HG03460 (cell line): ENCODE measurements around the gene RAD21L1.
"Not testable (repeated sequence)": the region's sequence is repeated elsewhere in the genome, so short reads cannot be mapped to it uniquely, and the experiment has no call there.

Source experiments
- ATAC-seq: cut with Tn5 transposase; IDR thresholded peaks from one replicate; pipeline ENCODE4 v1.9.1; 2021; ENCODE audit not compliant: unreplicated experiment

RAD21L1 gene

DNA sequence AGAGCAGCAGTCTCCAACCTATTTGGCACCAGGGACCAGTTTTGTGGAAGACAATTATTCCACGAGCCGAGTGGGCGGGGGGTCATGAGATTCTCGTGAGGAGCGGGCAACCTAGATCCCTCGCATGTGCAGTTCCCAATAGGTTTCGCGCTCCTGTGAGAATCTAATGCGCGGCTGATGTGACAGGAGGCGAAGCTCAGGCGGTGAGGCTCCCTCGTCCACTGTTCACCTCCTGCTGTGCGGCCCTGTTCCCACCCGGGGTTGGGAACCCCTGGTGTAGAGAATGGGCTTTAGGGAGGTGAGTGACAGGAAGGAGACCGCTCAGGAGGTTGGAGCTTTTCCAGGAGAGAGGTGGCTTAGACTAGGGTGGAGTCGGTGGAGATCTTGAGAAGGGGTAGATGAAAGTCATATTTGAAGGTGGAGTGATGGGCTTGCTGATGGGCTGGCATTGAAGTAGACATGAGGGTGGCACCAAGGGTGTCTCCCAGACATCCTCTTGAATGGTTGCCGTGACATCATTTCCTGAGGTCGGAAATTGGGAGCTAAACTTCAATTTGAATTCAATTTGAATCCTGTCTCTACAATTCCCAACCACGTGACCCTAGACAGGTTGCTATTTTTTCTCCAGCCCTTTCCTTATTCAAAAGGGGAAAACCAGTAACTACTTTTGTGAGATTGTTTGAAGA lies 1.5 kb upstream of the RAD21L1 start:
- no peak for ATAC-seq

- no peak for ATAC-seq
Measured at GRCh38 chr20:1225263-1225782, 521 bp upstream of the RAD21L1 start.

- ATAC-seq, result no peak
Measured at GRCh38 chr20:1229541-1229940, 3.7 kb downstream of the RAD21L1 start.

- ATAC-seq, result no peak
Measured at GRCh38 chr20:1232286-1233111, 6.7 kb downstream of the RAD21L1 start.

- ATAC-seq, result no peak
Measured at GRCh38 chr20:1240549-1240948, 14.7 kb downstream of the RAD21L1 start.

GRCh38 chr20:1241456-1241855 lies 15.6 kb downstream of the RAD21L1 start:
- ATAC-seq, result no peak

- ATAC-seq, result no peak
Measured at GRCh38 chr20:1242099-1242498, 16.3 kb downstream of the RAD21L1 start.

DNA sequence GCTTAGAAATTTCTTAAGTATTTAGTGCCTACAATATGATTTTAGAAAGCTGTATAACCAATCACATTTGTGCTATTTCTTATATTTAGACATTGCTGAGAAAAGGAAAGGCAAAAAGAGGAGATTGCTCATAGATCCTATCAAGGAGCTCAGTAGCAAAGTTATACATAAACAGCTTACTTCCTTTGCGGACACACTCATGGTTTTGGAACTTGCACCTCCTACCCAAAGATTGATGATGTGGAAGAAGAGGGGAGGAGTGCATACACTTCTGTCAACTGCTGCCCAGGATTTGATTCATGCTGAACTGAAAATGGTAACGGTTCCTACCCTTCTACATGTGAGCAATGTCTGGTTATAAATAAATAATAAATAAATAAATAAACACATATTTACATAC lies 16.7 kb downstream of the RAD21L1 start:
- no peak for ATAC-seq

GRCh38 chr20:1245578-1245977 lies 19.7 kb downstream of the RAD21L1 start:
- no peak for ATAC-seq

DNA sequence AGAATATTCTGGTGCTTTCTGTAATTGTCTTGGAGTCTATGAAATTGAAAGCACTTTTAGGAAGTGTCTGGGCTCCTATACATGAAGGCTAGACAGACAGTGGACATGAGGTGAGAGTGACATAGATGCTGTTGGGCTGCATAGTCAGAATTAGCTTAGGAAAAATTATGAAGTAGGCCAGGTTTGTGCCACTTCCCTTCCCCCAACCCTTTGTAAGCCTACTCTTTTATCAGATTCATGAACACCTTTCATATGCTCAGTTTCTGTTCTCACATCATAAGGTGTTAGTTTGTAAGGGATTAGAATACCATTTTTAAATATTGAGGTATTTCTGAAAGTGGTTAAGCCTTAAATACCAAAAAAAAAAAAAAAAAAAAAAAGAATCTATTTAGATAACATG lies 21.8 kb downstream of the RAD21L1 start:
- no peak for ATAC-seq

DNA sequence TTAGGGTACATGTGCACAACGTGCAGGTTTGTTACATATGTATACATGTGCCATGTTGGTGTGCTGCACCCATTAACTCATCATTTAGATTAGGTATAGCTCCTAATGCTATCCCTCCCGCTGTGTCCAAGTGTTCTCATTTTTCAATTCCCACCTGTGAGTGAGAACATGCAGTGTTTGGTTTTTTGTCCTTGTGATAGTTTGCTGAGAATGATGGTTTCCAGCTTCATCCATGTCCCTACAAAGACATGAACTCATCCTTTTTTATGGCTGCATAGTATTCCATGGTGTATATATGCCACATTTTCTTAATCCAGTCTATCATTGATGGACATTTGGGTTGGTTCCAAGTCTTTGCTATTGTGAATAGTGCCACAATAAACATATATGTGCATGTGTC lies 24.4 kb downstream of the RAD21L1 start:
- not testable (repeated sequence) for ATAC-seq

DNA sequence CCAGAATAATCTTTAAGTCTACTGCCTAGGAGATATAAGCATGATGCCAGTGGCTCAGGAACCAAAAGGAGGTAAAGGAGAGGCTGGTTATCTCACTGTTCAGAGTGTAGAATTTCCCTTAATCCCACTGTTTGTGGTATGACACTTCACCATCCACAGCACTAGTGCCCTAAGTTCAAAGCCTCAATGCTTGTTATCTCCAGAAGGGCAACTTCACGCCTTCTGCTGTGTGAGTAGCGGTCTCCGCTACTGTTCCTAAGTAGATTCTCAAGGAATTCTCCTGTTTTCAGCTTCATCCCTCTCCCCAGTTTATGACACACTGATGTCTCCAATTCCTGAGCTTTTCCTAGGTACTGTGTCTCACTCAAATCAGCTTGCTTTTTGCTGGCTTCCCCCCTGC lies 26.6 kb downstream of the RAD21L1 start:
- no peak for ATAC-seq

GRCh38 chr20:1254254-1254653 lies 28.4 kb downstream of the RAD21L1 start:
- no peak for ATAC-seq

DNA sequence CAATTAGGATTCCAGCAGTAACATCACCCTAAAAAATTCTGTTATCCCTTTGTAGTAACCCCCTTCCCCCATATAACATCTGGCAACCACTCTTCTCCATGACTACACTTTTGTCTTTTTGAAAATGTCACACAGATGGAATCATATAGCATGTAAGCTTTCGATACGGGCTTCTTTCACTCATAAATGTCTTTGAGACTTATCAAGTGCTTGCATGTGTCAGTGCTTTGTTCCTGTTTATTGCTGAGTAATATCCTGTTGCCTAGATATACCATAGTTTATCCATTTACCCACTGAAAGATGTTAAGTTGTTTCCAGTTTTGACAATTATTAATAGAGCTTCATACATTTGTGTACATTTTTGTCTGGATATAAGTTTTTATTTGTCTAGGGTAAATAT lies 29.8 kb downstream of the RAD21L1 start:
- ATAC-seq, result no peak

- ATAC-seq, result no peak
Measured at GRCh38 chr20:1263853-1264252, 38.0 kb downstream of the RAD21L1 start.

- no peak for ATAC-seq
Measured at GRCh38 chr20:1264727-1265126, 38.9 kb downstream of the RAD21L1 start.

DNA sequence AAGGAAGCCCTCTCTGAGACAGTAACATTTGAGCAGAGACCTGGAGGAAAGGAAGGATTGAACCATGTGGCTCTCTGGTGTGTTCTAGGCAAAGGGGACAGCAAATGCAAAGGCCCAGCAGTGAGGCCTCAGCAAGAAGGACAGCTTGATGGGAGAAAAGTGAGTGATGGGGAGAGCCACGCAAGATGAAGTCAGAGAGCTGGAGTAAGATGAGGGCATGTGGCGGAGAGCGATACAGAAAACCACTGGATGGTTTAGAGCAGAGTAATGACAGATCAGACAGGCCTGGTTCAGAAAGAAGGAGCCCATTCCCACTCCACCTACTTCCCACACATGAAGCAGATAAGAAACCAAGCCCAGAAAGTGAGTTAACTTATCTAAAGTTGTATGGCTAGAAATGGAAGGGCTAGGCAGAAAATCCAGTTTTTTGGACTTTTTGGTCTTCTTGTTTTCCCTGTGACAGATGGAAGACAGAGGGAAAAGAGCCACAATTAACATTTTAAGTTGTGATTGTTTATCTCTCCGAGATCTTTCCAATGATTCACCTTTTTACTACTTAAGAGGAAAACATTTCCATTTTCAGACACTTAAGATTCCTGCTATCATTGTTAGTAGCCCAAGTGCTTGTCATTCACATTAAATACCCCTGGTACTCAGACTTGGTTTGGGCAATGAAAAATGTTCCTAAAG lies 39.5 kb downstream of the RAD21L1 start:
- ATAC-seq, result no peak

DNA sequence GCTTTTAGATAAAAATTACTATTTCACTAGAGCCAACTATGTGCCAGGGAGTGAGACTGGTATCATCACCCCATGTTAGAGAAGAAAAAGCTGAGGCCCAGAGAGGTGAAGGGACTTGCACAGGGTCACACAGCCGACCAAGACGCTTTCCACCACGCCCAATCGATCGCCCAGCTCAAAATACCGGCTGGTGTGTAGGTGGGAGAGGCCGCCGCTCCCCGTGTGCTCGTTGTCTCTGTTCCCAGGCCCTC lies 40.0 kb downstream of the RAD21L1 start:
- no peak for ATAC-seq

- ATAC-seq, result no peak
Measured at GRCh38 chr20:1266167-1266973, 40.5 kb downstream of the RAD21L1 start, which contains the start of gene SNPH. Gene SNPH (plus strand): TSS chr20:1266294. CDS start chr20:1296240, 29,946 bp downstream.

- ATAC-seq, result no peak
Measured at GRCh38 chr20:1267161-1267560, 41.3 kb downstream of the RAD21L1 start.

DNA sequence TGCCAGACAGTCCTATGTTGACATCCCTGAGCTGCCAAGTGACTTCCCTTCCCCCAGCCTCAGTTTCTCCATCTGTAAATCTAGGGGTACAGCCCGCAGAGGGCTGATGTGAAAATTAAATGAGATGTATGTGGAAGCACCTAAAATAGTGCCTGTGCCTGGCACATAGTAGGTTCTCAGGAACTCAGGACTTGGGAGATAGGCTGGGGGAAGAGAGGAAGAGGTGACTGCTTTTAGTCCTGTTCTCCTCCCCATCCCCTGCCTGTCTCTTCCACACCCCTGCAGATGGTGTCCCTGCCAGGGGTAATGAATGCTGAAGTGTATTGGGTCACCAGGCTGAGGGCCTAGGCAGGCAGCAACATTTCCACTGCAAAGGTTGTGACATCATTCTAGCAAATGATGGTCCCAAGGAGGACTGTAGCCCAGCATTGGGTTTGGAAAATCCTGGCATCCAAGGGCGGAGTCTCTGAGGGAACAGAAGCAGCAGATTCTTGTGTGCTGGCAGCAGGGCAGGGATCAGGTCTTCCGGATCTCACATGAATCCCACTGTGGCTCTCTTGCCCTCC lies 42.0 kb downstream of the RAD21L1 start:
- ATAC-seq, result no peak
